CD1c-positive myeloid dendritic cell (primary cell): ENCODE measurements around the gene STARD9.
A peak's percentile ranks its signal among the peaks of the same experiment; 100 is the strongest.
"Not testable (repeated sequence)": the region's sequence is repeated elsewhere in the genome, so short reads cannot be mapped to it uniquely, and the experiment has no call there.

Experiments used
- DNase-seq: peaks from one replicate; pipeline ENCODE4 v3.0.0-alpha.2; 2016; ENCODE audit errors: extremely low spot score

Gene STARD9

GRCh38 chr15:42729409-42729808, 154.0 kb downstream of the STARD9 start:
- no peak for DNase-seq

- DNase-seq = no peak
Measured at GRCh38 chr15:42730135-42730534, 154.7 kb downstream of the STARD9 start.

DNA sequence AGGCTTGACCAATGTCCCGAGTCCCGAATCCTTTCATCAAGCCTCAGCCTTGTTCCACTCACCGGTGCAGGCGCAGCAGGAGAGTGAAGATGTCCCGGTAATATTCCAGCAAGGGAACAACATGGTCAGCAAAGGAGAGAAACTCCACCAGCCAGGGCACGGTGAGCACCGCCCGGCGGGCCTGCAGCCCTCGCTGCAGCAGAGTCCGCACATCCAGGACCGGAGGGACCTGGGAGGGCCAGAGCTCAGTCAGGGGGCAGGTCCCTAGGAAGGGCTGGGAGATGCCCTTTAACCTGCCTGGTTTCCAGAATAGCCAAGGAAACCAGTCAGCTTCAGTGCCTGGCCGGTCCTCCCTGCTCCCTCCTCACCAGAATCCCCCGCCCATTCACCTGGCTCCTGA, 155.1 kb downstream of the STARD9 start:
- DNase-seq = no peak

GRCh38 chr15:42731461-42731860, 156.1 kb downstream of the STARD9 start:
- no peak for DNase-seq

DNA sequence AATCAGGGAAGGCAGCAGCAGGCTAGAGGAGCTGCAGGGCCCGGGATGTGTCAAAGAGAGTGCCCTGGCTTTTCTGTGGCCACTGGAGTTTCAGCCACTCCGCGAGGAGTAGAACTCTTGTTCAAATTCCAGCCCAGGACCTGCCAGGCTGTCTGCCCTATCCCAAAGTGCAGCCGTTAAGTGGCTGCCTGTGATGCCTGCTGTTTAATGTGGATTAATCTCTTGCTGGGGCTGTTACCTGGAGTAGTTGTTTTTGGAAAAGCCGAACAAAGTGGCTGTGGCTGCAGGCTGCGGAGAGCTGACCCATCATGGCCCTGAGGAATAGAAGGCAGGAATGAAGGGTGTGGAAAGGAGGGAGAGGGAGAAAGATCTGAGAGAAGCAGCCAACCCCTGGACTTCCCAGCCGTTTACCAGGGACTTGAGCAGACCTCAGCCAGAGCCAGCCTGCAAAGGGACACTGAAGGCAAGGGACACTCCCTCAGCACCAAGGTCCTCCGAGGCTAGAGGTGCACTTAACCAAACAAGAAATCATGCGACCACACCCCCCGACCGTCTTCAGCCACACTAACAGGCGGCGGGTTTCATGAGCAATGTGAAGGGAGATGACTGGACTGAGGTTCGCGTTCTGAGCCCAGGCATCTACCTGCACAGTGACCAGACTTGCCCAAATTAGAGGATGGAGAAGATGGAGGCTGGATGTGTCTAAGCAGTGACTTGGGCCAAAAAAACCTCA, 156.9 kb downstream of the STARD9 start:
- DNase-seq = no peak

- DNase-seq = no peak
Measured at GRCh38 chr15:42733027-42733426, 157.6 kb downstream of the STARD9 start.

DNA sequence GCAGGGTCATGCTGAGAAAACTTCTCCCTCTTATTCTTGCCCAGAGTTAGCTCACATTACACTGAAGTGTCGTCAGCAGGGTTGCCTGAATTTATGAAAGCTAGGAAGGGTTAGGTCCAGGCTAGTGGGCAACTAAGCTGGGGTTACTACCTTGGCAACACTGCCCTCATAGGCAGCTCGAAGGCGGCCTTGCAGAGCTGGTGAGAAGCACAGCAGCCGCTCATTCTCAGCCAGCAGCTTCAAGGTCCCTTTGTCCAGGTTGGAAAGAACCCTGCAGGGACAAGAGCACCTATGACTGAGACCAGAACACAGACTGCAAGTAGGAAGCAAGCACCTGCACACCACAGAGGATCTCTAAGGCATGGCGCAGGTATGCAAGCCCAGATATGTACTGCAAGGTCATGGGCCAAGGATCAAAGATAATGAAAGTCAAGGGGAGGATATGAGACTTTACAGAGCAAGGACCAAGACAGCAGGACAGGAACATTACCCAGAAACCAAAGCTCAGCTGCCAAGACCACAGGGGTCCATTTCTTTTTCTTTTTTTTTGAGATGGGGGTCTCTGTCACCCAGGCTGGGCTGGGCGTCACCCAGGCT, 158.8 kb downstream of the STARD9 start:
- no peak for DNase-seq

GRCh38 chr15:42735382-42736165, 160.2 kb downstream of the STARD9 start:
- no peak for DNase-seq

- peak; percentile 16 for DNase-seq
Measured at GRCh38 chr15:42736178-42736792, 160.9 kb downstream of the STARD9 start.

DNA sequence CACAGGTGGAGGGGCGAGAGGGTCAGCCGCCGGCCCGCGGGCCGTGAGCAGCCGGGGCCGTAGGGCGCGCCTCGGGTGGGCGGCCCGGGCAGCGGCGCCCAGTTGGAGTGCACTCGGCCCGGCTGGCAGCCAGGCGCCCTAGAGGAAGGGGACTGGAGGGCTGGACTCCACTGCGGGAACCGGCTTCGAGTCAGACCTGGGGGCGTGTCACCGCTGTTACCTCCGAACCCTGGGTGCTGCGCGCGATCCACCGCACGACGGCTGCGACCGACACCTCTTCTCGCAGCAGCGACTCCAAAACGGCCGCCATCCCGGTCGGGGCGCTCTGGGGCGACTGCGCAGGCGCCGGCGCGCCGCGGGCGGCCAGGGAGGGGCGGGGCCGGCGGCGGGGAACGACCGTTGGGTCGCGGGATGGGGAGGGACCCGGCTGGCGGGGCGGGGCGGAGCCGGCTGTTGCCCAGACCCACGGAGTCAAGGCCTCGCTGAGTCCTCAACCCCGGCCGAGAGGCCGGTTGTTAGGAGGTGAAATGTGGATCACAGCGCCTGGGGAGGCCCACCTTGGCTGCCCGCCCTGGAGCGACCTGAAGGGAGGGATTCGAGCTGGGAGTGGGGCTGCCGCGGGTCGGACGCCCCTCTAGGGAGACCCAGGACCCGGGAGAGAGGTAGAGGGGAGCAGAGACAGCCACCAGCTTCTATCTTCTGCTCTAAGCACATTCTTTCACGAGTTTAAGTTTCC, 161.6 kb downstream of the STARD9 start, which contains the start of gene CDAN1:
Gene CDAN1 (minus strand): TSS at position 336 of the 736 bp plus-strand sequence. CDS start 26 bp downstream, at position 310.
- DNase-seq = peak; percentile 94

- no peak for DNase-seq
Measured at GRCh38 chr15:42737529-42738328, 162.3 kb downstream of the STARD9 start.

- no peak for DNase-seq
Measured at GRCh38 chr15:42741710-42742109, 166.3 kb downstream of the STARD9 start.

DNA sequence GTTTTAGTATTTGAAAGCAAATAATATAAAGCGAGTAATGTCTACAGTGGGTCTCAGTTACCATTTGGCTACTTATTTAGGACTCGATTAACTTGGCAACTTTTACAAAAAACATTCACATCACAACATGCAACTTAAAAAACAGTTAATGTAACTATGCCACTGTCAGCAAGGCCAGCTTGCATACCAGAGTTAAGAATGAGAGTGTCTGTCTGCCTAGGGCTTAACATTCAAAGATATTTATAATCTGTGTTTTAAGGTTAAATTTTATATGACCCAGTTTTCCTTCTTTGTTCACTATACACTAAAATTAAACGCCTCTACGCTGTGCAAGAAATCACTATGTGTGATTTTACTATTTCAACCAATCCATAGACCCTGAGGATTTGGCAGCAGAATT, 166.7 kb downstream of the STARD9 start:
- DNase-seq = no peak

- no peak for DNase-seq
Measured at GRCh38 chr15:42744195-42744594, 168.8 kb downstream of the STARD9 start.

DNA sequence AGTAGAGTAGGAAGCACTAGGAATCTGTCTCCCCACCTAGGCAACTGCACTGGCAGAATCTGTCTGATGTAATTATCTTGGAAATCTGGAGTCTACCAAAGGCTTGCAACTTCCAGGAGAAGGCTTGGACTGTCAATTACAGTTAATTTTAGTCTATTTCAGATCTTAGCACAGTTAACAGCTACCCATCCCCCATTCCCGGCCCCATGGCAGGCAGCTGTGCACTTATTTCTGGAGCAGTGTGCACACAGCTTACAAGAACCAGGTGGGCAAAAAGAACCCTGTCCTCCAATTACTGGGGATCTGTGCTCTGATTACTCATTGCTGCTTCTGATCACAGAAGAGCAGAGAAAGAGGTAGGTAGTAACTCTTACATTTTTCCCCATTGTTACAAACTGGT, 173.9 kb downstream of the STARD9 start:
- no peak for DNase-seq

- DNase-seq = no peak
Measured at GRCh38 chr15:42750306-42750705, 174.9 kb downstream of the STARD9 start.

DNA sequence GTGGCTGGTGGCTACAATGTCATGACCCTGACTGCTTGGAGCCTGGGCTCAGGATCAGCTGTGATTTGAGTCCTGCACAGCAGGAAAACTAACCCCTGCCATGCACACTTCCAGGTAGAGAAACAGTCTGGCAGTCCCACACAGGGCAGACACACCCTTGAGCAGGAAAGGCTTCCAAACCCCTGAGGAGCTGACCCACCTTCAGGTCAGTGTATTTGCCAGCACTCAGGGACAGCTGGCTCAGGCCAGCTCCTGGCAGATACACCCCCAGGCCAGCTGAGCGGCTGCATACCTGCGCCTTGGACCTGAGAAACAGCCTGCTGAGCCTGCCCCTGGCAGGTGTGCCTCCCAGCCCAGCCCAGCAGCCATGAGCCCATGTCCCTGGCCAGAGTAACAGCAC, 183.7 kb downstream of the STARD9 start:
- no peak for DNase-seq

GRCh38 chr15:42760759-42761158, 185.4 kb downstream of the STARD9 start:
- no peak for DNase-seq

- not testable (repeated sequence) for DNase-seq
Measured at GRCh38 chr15:42761813-42762212, 186.4 kb downstream of the STARD9 start.

GRCh38 chr15:42764154-42764731, 188.8 kb downstream of the STARD9 start:
- not testable (repeated sequence) for DNase-seq
